ENCODE measurements around the gene RAP2A. TPM values are rescaled to one million over a fixed set of nuclear protein-coding genes. Genes with fewer than 3 reads are reported as not detected.

Gene RAP2A
- total RNA-seq, 1 experiment from 2014 or later, result 32.1 TPM

GRCh38 chr13:97438856-97439595 lies 5.1 kb downstream of the RAP2A start:
- Histone ChIP-seq H3K9me3 (ENCODE audit: control insufficient read depth, low read depth, low read length) (no peaks in the 10 kb centered on the region), H2BK12ac (ENCODE audit: insufficient read length, low read depth, low read length) (no peak overlapping the region), H3K56ac (ENCODE audit: insufficient read length, low read depth, low read length) (no peak overlapping the region), H3K4ac (ENCODE audit: low read depth, low read length) (no peak overlapping the region), H2BK20ac (ENCODE audit: low read depth, low read length, poor library complexity, severe bottlenecking) (no peak overlapping the region), H4K20me1 (ENCODE audit: control insufficient read depth, insufficient read depth, insufficient read length) (no peaks in the 10 kb centered on the region), H4K91ac (ENCODE audit: insufficient read length, low read depth, low read length) (no peak overlapping the region), H3K9ac (ENCODE audit: extremely low read depth, insufficient read length, low read length) (no peak overlapping the region), H3T11ph (ENCODE audit: low read length) (no peak overlapping the region), H3K27ac (ENCODE audit: insufficient read length, low read depth, low read length) (no peak overlapping the region), H3K4me2 (ENCODE audit: insufficient read depth, insufficient read length, low read length) (no peak overlapping the region), H3K23me2 (ENCODE audit: insufficient read length, low read depth, low read length, poor library complexity, severe bottlenecking) (peaks cover 3% of the 10 kb centered on the region), H3K79me1 (ENCODE audit: insufficient read depth, low read depth, low read length, poor library complexity, severe bottlenecking) (no peaks in the 10 kb centered on the region), H2BK120ac (ENCODE audit: low read depth, low read length, poor library complexity, severe bottlenecking) (no peak overlapping the region), H4K8ac (replicated peaks; ENCODE audit: insufficient read length, low read depth, low read length) (no peak overlapping the region), H2BK5ac (ENCODE audit: insufficient read length, low read length) (no peak overlapping the region), H3K23ac (ENCODE audit: insufficient read length, low read depth, low read length) (no peak overlapping the region), H2BK15ac (ENCODE audit: low read depth, low read length) (no peak overlapping the region), H2AK5ac (ENCODE audit: insufficient read length, low read length) (no peak overlapping the region), H4K5ac (ENCODE audit: insufficient read length, low read depth, low read length) (no peak overlapping the region), H3K4me1 (ENCODE audit: insufficient read depth, low read length) (no peaks in the 10 kb centered on the region), H3K79me2 (ENCODE audit: insufficient read depth, low read length) (peaks cover 5% of the 10 kb centered on the region; the same call in 1 of the 2 replicates), H2AFZ (ENCODE audit: low read length) (no peak overlapping the region), H3K18ac (ENCODE audit: insufficient read length, low read depth, low read length) (no peak overlapping the region), H3K14ac (ENCODE audit: insufficient read depth, low read length) (no peak overlapping the region), H3K27me3 (ENCODE audit: insufficient read depth, low read length) (no peaks in the 10 kb centered on the region)
- Mint-ChIP-seq H3K4me1 (peaks cover 13 to 14% of the 10 kb centered on the region in 2 experiments), H3K27ac (no peak overlapping the region), H3K36me3 (ENCODE audit: insufficient read depth in 1 of 3, low read depth in 3 of 3) (peaks cover 3 to 7% (median 4%) of the 10 kb centered on the region in 3 experiments; a peak in 5 of 7 replicates), H3K9me3 (no peaks in the 10 kb centered on the region), H3K27me3 (ENCODE audit: low read depth) (no peaks in the 10 kb centered on the region), H3K4me3 (no peak overlapping the region)
- no peak for TF ChIP-seq CTCF (conservative IDR thresholded peaks at IDR 0.05)
- WGBS (ENCODE audit: extremely low coverage, insufficient read length, low lambda C conversion rate), result no CpG with 5 or more reads among the region's 3 CpGs
- DNase-seq, result no peak
